ENCODE measurements around the gene CEBPG.

The CEBPG gene

GRCh38 chr19:33373453-33374235 lies at the start of gene CEBPG:
TSS of gene CEBPG (plus strand) at chr19:33373709. CDS start at chr19:33379240, 5,531 bp downstream.
- Histone ChIP-seq H3K4me3 (replicated peaks; ENCODE audit: low read depth, low read length) (peak within 1 kb of the TSS; percentile 76), H3K27me3 (replicated peaks; ENCODE audit: control insufficient read depth, insufficient read depth, low read length) (no peaks in the 10 kb centered on the region), H3K36me3 (ENCODE audit: control insufficient read depth, insufficient read depth, low read length) (no peaks in the 10 kb centered on the region; the same call in 1 of the 2 replicates)
- DNase-seq (ENCODE audit: extremely low read depth, insufficient read length) = peak; percentile 95
- TF ChIP-seq, protein P1, sequence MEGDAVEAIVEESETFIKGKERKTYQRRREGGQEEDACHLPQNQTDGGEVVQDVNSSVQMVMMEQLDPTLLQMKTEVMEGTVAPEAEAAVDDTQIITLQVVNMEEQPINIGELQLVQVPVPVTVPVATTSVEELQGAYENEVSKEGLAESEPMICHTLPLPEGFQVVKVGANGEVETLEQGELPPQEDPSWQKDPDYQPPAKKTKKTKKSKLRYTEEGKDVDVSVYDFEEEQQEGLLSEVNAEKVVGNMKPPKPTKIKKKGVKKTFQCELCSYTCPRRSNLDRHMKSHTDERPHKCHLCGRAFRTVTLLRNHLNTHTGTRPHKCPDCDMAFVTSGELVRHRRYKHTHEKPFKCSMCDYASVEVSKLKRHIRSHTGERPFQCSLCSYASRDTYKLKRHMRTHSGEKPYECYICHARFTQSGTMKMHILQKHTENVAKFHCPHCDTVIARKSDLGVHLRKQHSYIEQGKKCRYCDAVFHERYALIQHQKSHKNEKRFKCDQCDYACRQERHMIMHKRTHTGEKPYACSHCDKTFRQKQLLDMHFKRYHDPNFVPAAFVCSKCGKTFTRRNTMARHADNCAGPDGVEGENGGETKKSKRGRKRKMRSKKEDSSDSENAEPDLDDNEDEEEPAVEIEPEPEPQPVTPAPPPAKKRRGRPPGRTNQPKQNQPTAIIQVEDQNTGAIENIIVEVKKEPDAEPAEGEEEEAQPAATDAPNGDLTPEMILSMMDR (IDR thresholded peaks at IDR 0.05; ENCODE audit: insufficient read depth, low read length, poor library complexity, severe bottlenecking) = no peak

GRCh38 chr19:33324628-33325027 lies 48.9 kb upstream of the CEBPG start:
- Histone ChIP-seq H3K36me3 (ENCODE audit: control insufficient read depth, insufficient read depth, low read length) (no peaks in the 10 kb centered on the region), H3K4me3 (replicated peaks; ENCODE audit: low read depth, low read length) (no peak overlapping the region), H3K27me3 (replicated peaks; ENCODE audit: control insufficient read depth, insufficient read depth, low read length) (no peaks in the 10 kb centered on the region; the same call in 1 of the 2 replicates)
- TF ChIP-seq, protein P1 (IDR thresholded peaks at IDR 0.05; ENCODE audit: insufficient read depth, low read length, poor library complexity, severe bottlenecking) = no peak
- no peak for DNase-seq (ENCODE audit: extremely low read depth, insufficient read length)

DNA sequence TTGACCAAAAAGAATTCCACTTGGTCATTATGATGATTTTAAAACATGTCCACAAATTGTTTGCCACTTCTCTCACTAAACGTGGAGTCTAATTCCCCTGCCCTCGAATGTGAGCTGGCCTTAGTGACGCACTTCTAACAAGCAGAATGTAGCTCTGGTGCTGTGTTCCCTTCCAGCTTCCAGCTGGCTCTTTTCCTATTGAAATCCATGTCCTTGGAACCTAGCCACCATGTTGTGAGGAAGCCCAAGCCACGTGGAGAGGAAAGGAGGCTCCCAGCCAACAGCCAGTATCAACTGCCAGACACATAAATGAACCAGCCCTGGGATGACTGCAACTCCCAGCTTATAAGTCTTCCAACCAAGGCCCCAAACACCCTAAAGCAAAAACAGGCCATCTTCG lies 47.6 kb upstream of the CEBPG start:
- Histone ChIP-seq H3K4me3 (replicated peaks; ENCODE audit: low read depth, low read length) (no peak overlapping the region), H3K27me3 (replicated peaks; ENCODE audit: control insufficient read depth, insufficient read depth, low read length) (no peaks in the 10 kb centered on the region; the same call in 1 of the 2 replicates), H3K36me3 (ENCODE audit: control insufficient read depth, insufficient read depth, low read length) (no peaks in the 10 kb centered on the region)
- no peak for DNase-seq (ENCODE audit: extremely low read depth, insufficient read length)
- TF ChIP-seq, protein P1 (IDR thresholded peaks at IDR 0.05; ENCODE audit: insufficient read depth, low read length, poor library complexity, severe bottlenecking) = no peak

GRCh38 chr19:33329060-33329459 lies 44.4 kb upstream of the CEBPG start:
- DNase-seq (ENCODE audit: extremely low read depth, insufficient read length) = no peak
- Histone ChIP-seq H3K4me3 (replicated peaks; ENCODE audit: low read depth, low read length) (no peak overlapping the region), H3K36me3 (ENCODE audit: control insufficient read depth, insufficient read depth, low read length) (no peaks in the 10 kb centered on the region), H3K27me3 (replicated peaks; ENCODE audit: control insufficient read depth, insufficient read depth, low read length) (no peaks in the 10 kb centered on the region; the same call in 1 of the 2 replicates)
- TF ChIP-seq, protein P1 (IDR thresholded peaks at IDR 0.05; ENCODE audit: insufficient read depth, low read length, poor library complexity, severe bottlenecking) = no peak

- no peaks in the 10 kb centered on the region; the same call in 1 of the 2 replicates for H3K27me3 ChIP-seq (replicated peaks; ENCODE audit: control insufficient read depth, insufficient read depth, low read length)
- no peak overlapping the region for H3K4me3 ChIP-seq (replicated peaks; ENCODE audit: low read depth, low read length)
- TF ChIP-seq, protein P1 (IDR thresholded peaks at IDR 0.05; ENCODE audit: insufficient read depth, low read length, poor library complexity, severe bottlenecking) = no peak
- no peaks in the 10 kb centered on the region for H3K36me3 ChIP-seq (ENCODE audit: control insufficient read depth, insufficient read depth, low read length)
- no peak for DNase-seq (ENCODE audit: extremely low read depth, insufficient read length)
Observed at GRCh38 chr19:33329736-33330135, 43.8 kb upstream of the CEBPG start.

Measured in GM06990 (cell line).